ENCODE results near the gene CCDC126. TPM values are rescaled to one million over a fixed set of nuclear protein-coding genes. Genes with fewer than 3 reads are reported as not detected.

Gene CCDC126
- polyA plus RNA-seq, 12 donors = 6.3 to 24.0 (median 8.4) TPM; not detected in 1

Other genes starting within 250 kb of the CCDC126 start
- gene IGF2BP3, start 126.9 kb upstream of the CCDC126 start, polyA plus RNA-seq (ENCODE audit: insufficient read length in 12 of 12) = 10 to 100 TPM in 11 of 12 donors, not detected in 1; 22.1 to 57.4 (median 34.1) TPM
- over 10,000 TPM in 1 of 12 donors, 100 to 1,000 TPM in 9, 10 to 100 TPM in 2; 94.1 to 11,132 (median 133) TPM for gene TRA2A, start 65.4 kb upstream of the CCDC126 start, polyA plus RNA-seq (ENCODE audit: insufficient read length in 12 of 12)
- gene FAM221A, start 82.8 kb downstream of the CCDC126 start, polyA plus RNA-seq (ENCODE audit: insufficient read length in 12 of 12) = 1 to 10 TPM in 10 of 12 donors, not detected in 2; 1.8 to 5.9 (median 3.4) TPM
- 1 to 10 TPM in 5 of 12 donors, under 1 TPM in 5, not detected in 2; 0.53 to 1.9 (median 1.0) TPM for gene STK31, start 112.8 kb downstream of the CCDC126 start, polyA plus RNA-seq (ENCODE audit: insufficient read length in 12 of 12)

Measured in muscle of arm (tissue), 12 donors.